HUES64 (cell line): ENCODE measurements around the gene HBE1.
"Not testable (repeated sequence)": the region's sequence is repeated elsewhere in the genome, so short reads cannot be mapped to it uniquely, and the experiment has no call there.

Experiments used
- H3K27ac ChIP-seq: 2 replicates; pipeline ENCODE4 v1.7.0; 2013; ENCODE audit warnings: low read depth, low read length, inconsistent platforms
- H3K27me3 ChIP-seq: 2 replicates; pipeline ENCODE4 v1.6.1; 2013; ENCODE audit warnings: mild to moderate bottlenecking, low read length; ENCODE audit not compliant: insufficient read depth
- H3K36me3 ChIP-seq: 2 replicates; pipeline ENCODE4 v1.6.1; 2013; ENCODE audit warnings: mild to moderate bottlenecking, low read length; ENCODE audit not compliant: insufficient read depth
- H3K4me1 ChIP-seq: 2 replicates; pipeline ENCODE4 v1.6.1; 2013; ENCODE audit warnings: mild to moderate bottlenecking, low read length, moderate library complexity; ENCODE audit not compliant: insufficient read depth
- H3K4me3 ChIP-seq: 2 replicates; pipeline ENCODE4 v1.5.1; 2013; ENCODE audit warnings: mild to moderate bottlenecking, low read length, moderate library complexity
- H3K9ac ChIP-seq: 2 replicates; pipeline ENCODE4 v1.6.1; 2013; ENCODE audit warnings: mild to moderate bottlenecking, low read depth, low read length
- H3K9me3 ChIP-seq: 2 replicates; pipeline ENCODE4 v1.6.1; 2013; ENCODE audit warnings: low read depth, low read length; ENCODE audit not compliant: insufficient read depth
- WGBS: fragments of 150-250, 120-280 bp; methylation state at CpG from one replicate; pipeline ENCODE4 v1.1.7; 2013; ENCODE audit warnings: missing lambda C conversion rate; 5-methylcytosine and 5-hydroxymethylcytosine counted together

HBE1 gene

DNA sequence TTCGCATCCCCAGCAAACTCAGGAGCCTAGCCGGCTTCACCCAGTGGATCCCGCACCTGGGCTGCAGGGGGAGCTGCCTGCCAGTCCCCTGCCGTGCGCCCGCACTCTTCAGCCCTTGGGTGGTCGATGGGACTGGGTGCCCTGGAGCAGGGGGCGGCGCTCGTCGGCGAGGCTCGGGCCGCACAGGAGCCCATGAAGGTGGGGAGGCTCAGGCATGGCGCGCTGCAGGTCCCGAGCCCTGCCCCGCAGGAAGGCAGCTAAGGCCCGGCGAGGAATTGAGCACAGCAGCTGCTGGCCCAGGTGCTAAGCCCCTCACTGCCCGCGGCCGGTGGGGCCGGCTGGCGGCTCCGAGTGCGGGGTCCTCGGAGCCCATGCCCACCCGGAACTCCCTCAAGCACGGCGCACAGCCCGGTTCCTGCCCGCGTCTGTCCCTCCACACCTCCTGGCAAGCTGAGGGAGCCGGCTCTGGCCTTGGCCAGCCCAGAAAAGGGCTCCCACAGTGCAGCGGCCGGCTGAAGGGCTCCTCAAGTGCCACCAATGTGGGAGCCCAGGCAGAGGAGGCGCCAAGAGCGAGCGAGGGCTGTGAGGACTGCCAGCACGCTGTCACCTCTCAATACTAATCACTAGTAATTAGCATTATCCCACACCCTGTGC lies 24.7 kb upstream of the HBE1 start:
- 96% methylated on average over 41 of the region's 41 CpGs for WGBS
- H3K36me3 ChIP-seq, H3K27me3 ChIP-seq: not testable (repeated sequence)

DNA sequence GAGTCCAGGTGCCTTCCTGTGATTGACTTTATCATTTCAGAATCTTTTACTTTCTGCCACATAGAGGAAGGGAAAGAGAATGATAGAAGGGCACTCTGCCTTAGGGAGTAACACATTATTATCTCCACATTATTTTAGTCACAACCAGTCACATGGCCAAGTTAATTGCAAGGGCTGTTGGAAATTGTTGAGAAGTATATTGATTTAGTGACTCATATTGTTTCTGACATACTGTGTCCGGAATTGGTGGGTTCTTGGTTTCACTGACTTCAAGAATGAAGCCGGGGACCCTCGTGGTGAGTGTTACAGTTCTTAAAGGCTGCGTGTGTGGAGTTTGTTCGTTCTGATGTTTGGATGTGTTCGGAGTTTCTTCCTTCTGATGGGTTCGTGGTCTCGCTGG lies 23.3 kb upstream of the HBE1 start:
- Histone ChIP-seq H3K9ac (no peak overlapping the region), H3K36me3 (no peaks in the 10 kb centered on the region), H3K9me3 (no peaks in the 10 kb centered on the region), H3K4me3 (no peak overlapping the region), H3K27ac (no peak overlapping the region), H3K27me3 (no peaks in the 10 kb centered on the region), H3K4me1 (no peaks in the 10 kb centered on the region)
- WGBS = 96% methylated on average over 8 of the region's 8 CpGs

More for the DNA sequence above, 24.7 kb upstream of the HBE1 start:
- H3K4me3 ChIP-seq, H3K9me3 ChIP-seq, H3K4me1 ChIP-seq, H3K27ac ChIP-seq, H3K9ac ChIP-seq: not testable (repeated sequence)

DNA sequence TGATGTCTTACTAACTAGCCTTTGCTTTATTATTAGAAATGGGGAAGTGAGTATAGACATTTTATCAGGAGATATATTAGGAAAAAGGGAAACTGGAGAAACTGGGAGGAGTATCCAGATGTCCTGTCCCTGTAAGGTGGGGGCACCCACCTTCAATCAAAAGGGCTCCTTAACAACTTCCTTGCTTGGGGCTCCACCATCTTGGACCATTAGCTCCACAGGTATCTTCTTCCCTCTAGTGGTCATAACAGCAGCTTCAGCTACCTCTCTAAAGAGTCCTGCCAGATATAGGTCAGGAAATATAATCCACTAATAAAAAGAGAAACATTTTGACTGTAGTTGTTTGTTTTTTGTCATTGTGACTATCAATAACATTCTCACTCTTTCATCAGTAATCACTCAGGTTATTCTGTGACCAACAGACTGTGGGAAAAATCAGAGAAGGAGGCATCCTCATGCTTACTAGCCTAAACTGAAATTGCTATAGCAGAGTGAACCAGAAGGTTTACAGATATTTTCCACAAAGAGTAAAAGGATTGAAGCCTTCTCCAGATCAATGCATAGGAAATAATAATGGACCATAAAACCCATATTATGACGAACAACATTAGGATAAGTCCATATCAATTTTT lies 21.6 kb upstream of the HBE1 start:
- Histone ChIP-seq H3K4me1 (no peaks in the 10 kb centered on the region), H3K4me3 (no peak overlapping the region), H3K9ac (no peak overlapping the region), H3K36me3 (no peaks in the 10 kb centered on the region), H3K27ac (no peak overlapping the region), H3K9me3 (no peaks in the 10 kb centered on the region), H3K27me3 (no peaks in the 10 kb centered on the region)
- 100% methylated on average over 1 of the region's 1 CpG for WGBS

GRCh38 chr11:5290106-5290505 lies 20.4 kb upstream of the HBE1 start:
- no CpG with 5 or more reads among the region's 1 CpG for WGBS
- H3K27me3 ChIP-seq = no peaks in the 10 kb centered on the region
- no peak overlapping the region for H3K27ac ChIP-seq
- no peaks in the 10 kb centered on the region for H3K4me1 ChIP-seq
- H3K36me3 ChIP-seq = no peaks in the 10 kb centered on the region
- no peaks in the 10 kb centered on the region for H3K9me3 ChIP-seq
- H3K4me3 ChIP-seq = no peak overlapping the region
- H3K9ac ChIP-seq = no peak overlapping the region

- Histone ChIP-seq H3K4me3 (no peak overlapping the region), H3K27me3 (no peaks in the 10 kb centered on the region), H3K9me3 (no peaks in the 10 kb centered on the region), H3K36me3 (no peaks in the 10 kb centered on the region), H3K4me1 (no peaks in the 10 kb centered on the region), H3K27ac (no peak overlapping the region), H3K9ac (no peak overlapping the region)
Measured at GRCh38 chr11:5289696-5290095, 20.0 kb upstream of the HBE1 start.

GRCh38 chr11:5288906-5289550 lies 19.3 kb upstream of the HBE1 start:
- Histone ChIP-seq H3K9ac (no peak overlapping the region), H3K27me3 (no peaks in the 10 kb centered on the region), H3K36me3 (no peaks in the 10 kb centered on the region), H3K4me1 (no peaks in the 10 kb centered on the region), H3K27ac (no peak overlapping the region), H3K9me3 (no peaks in the 10 kb centered on the region), H3K4me3 (no peak overlapping the region)
- 93% methylated on average over 6 of the region's 6 CpGs for WGBS

- H3K9me3 ChIP-seq = no peaks in the 10 kb centered on the region
- H3K27me3 ChIP-seq = no peaks in the 10 kb centered on the region
- no peak overlapping the region for H3K27ac ChIP-seq
- H3K4me3 ChIP-seq = no peak overlapping the region
- no peaks in the 10 kb centered on the region for H3K36me3 ChIP-seq
- no peak overlapping the region for H3K9ac ChIP-seq
- no peaks in the 10 kb centered on the region for H3K4me1 ChIP-seq
- WGBS = 86% methylated on average over 5 of the region's 7 CpGs
Measured at GRCh38 chr11:5288108-5288905, 18.6 kb upstream of the HBE1 start.

DNA sequence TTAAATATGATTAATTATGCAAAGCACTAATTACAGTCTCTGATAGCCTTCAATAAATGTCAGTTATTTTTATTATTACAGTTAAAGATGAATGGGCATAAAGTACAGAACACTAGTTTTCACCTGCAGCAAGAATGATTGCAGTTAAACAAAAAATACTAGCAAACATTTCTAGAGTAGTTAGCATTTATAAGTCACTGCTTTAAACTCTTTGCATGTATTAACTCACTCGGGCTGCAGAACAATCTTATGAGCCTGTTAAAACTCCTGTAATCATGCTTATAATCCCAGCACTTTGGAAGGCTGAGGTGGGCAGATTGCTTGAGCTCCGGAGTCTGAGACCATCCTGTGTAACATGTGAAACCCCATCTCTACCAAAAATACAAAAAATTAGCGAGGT lies 17.2 kb upstream of the HBE1 start:
- Histone ChIP-seq H3K27me3 (no peaks in the 10 kb centered on the region), H3K4me3 (no peak overlapping the region), H3K27ac (no peak overlapping the region), H3K36me3 (no peaks in the 10 kb centered on the region), H3K9ac (no peak overlapping the region), H3K9me3 (no peaks in the 10 kb centered on the region), H3K4me1 (no peaks in the 10 kb centered on the region)
- 91% methylated on average over 2 of the region's 3 CpGs for WGBS

GRCh38 chr11:5286351-5286750 lies 16.6 kb upstream of the HBE1 start:
- Histone ChIP-seq H3K4me3 (no peak overlapping the region), H3K9me3 (no peaks in the 10 kb centered on the region), H3K36me3 (no peaks in the 10 kb centered on the region), H3K27me3 (no peaks in the 10 kb centered on the region), H3K4me1 (no peaks in the 10 kb centered on the region), H3K27ac (no peak overlapping the region), H3K9ac (no peak overlapping the region)
- 79% methylated on average over 1 of the region's 1 CpG for WGBS

DNA sequence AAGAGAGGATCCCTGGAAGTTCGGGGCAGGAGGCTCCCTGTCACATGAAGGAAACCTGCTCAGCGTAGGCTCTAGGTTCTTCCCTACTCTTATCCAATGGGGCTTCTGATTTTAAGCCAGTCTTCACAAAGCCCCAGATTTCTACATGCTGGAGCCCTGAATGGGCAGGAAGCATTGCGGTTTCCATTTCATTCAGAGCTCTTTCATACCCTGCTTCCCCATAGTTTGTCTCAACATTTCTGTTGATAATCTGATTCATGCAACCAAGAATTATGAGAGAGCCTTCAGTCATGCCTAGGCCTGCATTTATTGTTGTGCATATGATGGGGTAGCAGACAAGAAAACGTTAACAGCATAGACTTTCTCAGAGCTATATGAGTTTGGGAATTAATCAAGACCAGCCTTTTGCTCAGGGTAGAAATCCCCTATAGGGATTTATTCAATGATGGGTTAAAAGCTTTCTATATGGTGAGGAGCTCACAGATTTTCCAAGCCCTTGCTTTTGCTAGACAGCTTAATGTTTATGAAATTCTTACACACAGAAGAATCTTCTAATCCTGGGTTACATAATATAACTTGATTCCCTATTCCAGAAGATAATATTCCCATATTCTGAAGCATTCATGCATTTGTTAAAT lies 16.1 kb upstream of the HBE1 start:
- Histone ChIP-seq H3K4me1 (0 out of 2 replicates have a peak, but pooled peaks cover under 1% of the 10 kb centered on the region), H3K36me3 (no peaks in the 10 kb centered on the region), H3K27ac (no peak overlapping the region), H3K27me3 (no peaks in the 10 kb centered on the region), H3K9me3 (no peaks in the 10 kb centered on the region), H3K4me3 (no peak overlapping the region), H3K9ac (no peak overlapping the region)
- WGBS = 94% methylated on average over 4 of the region's 4 CpGs

GRCh38 chr11:5284637-5285036 lies 14.9 kb upstream of the HBE1 start:
- Histone ChIP-seq H3K4me1 (0 out of 2 replicates have a peak, but pooled peaks cover 4% of the 10 kb centered on the region), H3K27ac (no peak overlapping the region), H3K4me3 (no peak overlapping the region), H3K9me3 (no peaks in the 10 kb centered on the region), H3K27me3 (no peaks in the 10 kb centered on the region), H3K9ac (no peak overlapping the region), H3K36me3 (no peaks in the 10 kb centered on the region)
- WGBS = 96% methylated on average over 2 of the region's 2 CpGs
